Caki2 (cell line): ENCODE results near the gene WAC. TPM values are rescaled to one million over a fixed set of nuclear protein-coding genes. Genes with fewer than 3 reads are reported as not detected.
A peak's percentile ranks its signal among the peaks of the same experiment; 100 is the strongest.
"Not testable (repeated sequence)": the region's sequence is repeated elsewhere in the genome, so short reads cannot be mapped to it uniquely, and the experiment has no call there.

ENCODE experiments used
- DNase-seq: peaks from one replicate; pipeline ENCODE4 v3.0.0-alpha.2; 2015; ENCODE audit warnings: low read depth
- in situ Hi-C: cut with HindIII; loops from 2 replicates; pipeline ENCODE4 v1.10.0; 2016; ENCODE audit warnings: low sequenced_read_pairs, low pct_unique_long_range_greater_than_20kb, mixed read lengths
- total RNA-seq: library from RNA; depleted of rRNA; stranded (reverse); fragments of >200 nt; shearing (Covaris generic); gene quantifications from 2 replicates; pipeline ENCODE4 v1.2.3, GENCODE V29; 2014; ENCODE audit warnings: low replicate concordance

Gene WAC
- total RNA-seq, 1 experiment from 2014 or later = 39.5 TPM

DNA sequence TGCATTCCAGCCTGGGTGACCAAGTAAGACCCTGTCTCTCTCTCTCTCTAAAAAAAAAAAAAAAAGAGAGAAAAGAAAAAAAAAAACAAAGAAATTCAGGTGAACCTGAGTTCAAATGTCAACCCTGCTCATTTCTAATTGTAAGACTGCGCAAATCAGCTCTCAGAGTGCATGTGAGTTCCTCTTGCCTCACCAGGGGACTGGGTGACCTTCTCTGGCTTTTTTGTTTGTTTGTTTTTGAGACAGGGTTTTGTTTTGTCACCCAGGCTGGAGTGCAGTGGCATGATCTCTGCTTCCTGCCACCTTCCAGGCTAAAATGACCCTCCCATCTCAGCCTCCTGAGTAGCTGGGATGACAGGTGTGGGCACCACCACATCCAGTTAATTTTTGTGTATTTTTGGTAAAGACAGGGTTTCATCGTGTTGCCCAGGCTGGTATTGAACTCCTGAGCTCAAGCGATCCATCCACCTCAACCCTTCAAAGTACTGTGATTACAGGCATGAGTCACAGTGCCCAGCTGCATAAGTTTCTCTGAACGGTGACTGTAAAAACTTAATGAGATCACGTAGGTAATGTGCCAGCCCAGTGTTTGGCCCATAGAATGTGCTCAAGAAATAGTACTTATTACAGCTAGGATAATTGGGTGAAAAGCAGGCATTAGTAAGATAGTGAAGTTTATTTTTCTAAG is 99.1 kb downstream of the WAC start:
- DNase-seq = peak; percentile 75

DNA sequence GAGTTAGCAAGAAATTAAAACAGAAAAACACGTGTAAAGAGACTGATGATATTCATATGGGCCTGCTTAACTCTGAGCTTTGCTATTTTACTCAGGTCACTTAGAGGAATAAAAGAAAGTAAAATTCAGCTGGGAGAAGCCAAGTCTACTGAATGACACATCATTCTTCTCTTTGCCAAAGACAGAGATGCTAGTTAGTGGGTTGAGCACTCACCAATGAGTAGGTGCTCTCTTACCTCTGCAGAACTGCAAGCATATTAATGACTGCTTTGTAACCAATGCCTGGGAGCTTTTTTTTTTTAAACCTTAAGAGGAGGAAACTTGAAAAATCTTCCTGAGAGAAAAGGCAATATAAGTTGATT is 99.6 kb downstream of the WAC start:
- in situ Hi-C loops = no loop called here
- no peak for DNase-seq

More for the DNA sequence above, 99.1 kb downstream of the WAC start:
- in situ Hi-C loops = no loop called here

DNA sequence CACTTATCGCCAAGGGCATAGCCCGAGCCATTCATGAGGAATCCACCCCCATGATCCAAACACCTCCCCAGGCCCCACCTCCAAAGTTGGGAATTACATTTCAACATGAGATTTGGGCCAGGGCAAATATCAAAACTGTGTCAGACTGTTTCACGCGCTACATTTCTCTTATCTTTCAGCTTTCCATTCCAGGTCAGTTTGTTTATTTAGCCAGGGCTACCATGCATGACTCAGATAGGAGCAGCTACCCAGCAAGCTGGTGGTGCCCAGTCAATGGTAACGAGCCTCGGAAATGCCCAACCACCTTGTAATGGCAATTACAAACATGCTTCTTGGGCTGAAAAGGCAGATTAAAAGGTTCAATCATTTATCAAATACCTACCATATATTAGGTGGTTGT is 100.8 kb downstream of the WAC start:
- DNase-seq = peak; percentile 94
- in situ Hi-C loops = no loop called here

DNA sequence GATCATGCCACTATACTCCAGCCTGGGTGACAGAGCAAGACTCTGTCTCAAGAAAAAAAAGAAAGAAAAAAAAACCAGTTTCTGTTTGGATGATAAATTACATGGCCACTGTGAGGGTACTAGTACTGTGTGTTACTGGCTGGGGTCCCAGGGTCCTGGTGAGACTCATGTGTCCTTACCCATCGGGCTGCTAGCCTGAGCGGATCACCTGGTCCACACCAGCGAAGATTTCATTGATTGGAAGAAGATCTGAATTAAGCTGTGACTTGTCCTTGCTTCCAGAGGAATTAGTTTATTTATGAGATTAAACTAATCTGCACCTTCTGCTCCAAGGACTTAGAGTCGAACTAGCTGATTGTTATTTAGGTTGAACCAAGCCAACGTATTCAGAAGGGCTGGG is 104.4 kb downstream of the WAC start:
- in situ Hi-C loops = no loop called here
- DNase-seq = no peak

DNA sequence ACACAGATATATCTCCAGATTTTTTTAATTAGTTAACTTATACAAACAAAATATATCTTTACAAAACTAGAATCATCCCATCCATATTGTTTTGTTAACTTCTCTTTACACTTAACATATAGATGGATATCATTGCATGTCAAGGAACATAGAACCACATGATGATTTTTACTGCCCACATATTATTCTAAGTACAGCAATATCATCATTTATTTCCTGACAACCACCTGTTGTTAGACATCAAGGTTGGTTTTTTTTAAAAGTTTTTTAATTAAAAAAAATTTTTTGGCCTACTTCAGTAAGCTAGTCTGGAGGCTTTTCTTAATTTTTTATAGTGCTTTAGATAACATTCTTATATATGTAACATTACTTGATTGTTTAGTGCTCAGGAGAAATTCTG is 105.5 kb downstream of the WAC start:
- DNase-seq = no peak
- in situ Hi-C loops = no loop called here

DNA sequence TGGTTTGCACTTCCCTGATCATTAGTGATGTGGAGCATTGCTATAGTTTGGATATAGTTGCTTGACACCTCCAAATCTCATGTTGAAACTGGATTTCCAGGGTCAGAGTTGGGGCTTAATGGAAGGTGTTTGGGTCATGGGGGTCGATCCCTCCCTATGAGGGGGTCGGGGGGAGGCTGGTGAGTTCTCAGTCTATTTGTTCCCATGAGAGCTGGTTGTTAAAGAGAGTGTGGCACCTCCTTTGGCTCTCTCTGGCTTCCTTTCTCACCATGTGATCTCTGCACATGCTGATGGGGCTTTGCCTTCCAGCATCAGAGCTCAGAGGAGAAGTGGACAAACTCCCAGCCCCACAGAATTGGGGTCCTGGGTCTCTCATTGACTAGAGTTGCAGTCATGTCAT is 107.6 kb downstream of the WAC start:
- in situ Hi-C loops = no loop called here
- no peak for DNase-seq

DNA sequence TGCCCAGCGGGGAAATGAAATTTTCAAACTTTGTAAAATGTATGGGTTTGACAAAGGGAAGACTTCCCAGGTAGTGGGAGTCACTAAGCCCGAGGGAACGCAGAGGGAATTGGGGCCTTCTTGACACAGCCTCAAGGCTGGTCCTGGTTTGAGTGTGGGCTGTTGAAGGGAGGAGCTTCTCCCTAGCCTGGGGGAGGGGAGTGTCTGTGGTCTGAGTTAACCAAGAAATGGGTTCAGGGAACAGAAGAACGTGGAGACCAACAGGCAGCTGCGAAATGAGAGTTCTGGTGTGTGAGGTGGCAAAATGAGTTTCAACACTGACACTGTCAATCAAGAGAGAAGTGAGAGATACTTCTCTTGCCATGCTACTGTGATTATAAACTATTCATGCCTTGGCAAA is 111.7 kb downstream of the WAC start:
- in situ Hi-C loops = no loop called here
- no peak for DNase-seq

DNA sequence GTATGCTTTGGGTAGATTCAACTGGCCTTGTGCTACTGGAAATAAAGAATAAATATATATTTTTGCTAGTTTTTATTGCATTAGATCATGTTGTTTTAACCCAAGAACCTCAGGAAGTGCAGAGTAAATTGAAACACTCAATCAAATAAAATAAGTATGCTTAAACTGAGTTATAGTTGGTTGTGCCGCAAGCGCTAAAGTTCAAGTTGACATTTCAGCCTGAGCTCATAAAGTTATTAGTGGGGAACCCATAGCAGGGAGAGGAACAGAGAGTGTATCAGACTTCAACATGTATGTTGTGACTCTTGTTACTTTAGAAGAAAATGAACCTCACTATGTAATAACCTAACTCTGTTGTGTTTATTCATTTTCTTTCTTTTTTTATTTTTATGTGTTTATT is 119.2 kb downstream of the WAC start:
- DNase-seq = no peak
- in situ Hi-C loops = no loop called here

DNA sequence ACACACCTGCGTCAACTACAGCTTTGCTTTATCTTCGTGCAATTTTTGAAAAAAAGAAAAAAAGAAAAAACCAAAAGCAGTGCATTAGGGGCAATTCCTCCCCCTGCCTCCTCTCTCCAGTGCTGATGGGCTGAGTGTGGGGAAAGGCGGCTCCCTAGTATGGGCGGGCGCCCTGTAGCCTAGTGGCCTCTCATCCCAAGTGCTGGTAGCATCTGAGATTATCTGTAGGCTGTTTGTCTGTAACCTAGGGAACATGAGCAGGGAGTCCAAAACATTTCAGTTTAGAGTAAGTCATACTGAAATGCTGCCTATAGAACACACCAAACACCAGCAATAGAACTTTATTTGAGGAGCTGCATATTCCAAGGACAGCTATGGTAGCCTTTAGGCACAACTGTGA is 119.8 kb downstream of the WAC start:
- no peak for DNase-seq
- in situ Hi-C loops = no loop called here

DNA sequence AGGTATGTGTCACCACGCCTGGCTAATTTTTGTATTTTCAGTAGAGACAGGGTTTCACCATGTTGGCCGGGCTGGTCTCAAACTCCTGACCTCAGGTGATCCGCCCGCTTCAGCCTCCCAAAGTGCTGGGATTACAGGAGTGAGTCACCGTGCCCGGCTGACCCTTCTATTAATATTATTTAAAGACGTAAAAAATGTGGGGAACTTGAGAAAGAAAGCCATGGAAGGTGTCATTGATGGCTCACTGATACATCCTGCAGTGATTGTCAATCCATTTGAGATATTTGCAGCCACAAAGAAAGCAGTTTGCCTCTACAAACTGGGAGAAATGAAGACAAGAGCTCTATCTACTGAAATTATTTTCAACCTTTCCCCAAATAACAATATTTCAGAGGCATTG is 125.9 kb downstream of the WAC start:
- in situ Hi-C loops, DNase-seq: not testable (repeated sequence)

DNA sequence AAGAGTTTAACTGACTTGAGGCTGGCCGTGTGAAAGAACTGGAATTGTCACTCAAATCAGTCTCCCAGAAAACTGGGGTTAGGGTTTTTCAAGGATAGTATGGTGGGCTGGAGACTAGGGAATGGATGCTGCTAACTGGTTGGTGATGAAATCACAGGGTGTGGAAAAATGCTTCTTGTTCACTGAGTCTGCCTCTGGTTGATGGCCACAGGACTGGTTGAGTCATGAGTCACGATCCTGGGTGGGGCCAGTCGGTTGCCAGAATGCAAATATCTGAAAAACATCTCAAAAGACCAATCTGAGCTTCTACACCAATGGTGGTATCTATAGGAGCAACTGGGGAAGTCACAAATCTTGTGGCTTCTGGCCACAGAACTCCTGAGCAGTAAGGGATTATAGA is 128.1 kb downstream of the WAC start:
- DNase-seq = peak; percentile 42
- in situ Hi-C loops = no loop called here

DNA sequence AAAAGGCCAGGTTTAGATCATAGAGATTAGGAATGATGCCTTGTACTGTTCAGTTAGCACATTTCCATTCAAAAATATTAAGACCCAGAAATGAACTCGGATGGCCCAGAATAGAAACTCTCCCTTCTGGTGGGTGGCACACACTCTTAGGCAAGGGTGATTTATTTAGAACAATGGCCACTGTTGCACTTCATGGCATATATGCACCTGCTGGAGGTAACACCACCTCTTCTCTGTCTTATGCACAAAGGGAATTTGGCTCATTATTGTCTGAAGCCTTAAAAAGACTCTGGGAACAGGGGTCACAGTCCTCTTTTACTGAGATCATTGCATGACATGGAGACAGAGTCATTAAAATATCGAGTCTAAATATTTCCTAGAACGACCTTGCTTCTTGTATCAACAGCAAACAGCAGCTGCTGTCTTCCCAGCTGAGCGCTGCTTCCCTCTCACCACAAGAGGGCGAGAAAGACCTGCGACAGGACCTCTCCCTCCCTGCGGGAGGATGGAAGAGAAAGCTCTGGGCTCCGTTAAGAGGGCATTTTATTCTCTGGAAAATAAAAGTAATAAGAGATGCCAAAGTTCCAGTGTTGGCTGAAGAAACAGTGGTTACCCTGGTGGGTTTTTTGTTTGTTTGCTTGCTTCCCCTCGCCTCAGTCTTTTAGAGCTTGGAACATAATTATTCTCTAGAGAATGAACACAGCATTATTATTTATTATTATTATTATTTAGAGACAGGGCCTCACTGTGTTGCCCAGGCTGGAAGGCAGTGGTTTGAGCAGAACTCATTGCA is 130.9 kb downstream of the WAC start:
- peak; percentile 80 for DNase-seq
- in situ Hi-C loops = no loop called here

DNA sequence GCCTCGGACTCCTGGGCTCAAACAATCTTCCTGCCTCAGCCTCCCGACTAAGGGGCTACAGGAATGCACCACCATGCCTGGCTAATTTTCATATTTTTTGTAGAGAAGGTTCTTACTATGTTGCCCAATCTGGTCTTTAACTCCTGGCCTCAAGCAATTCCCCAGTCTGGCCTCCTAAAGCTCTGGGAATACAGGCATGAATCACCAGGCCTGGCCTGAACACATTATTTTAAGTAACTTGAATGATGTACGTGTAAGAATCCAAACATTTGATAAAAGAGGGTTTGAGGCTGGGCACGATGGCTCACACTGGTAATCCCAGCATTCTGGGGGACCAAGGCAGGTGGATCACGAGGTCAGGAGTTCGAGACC is 131.4 kb downstream of the WAC start:
- in situ Hi-C loops = no loop called here

DNA sequence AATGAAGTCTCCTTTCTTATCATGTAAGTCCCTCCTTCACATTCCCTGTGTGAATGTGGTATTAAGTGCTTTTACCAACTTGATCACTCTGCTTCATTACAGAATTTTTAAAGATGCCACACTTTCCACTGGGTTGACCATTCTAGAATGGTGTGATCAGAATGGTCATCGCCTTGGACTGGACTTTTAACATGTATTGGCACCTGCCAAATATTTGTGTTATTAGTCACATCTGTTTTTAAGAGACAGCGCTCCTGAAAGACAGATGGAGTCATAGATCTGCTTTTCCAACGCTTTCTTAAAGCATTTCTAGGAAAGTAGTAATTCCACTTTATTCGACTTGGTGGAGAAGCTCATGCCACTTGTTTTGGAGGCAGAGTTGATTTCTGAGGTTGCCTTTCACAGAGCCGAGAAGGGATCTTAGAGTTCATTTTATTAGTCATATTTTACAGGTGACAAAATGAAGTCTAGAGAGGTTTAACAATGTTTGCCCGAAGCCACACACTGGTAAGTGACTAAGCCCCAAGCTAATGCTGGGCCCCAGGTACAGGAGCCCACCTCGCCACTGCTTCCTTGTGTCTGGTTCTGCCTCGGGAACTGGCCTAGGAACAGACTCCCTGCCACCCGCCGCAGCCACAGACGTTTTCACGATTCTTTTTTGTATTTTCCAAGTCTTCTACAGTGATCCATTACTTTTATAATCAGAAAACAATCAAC is 134.0 kb downstream of the WAC start:
- in situ Hi-C loops = no loop called here
- no peak for DNase-seq

More for the DNA sequence above, 131.4 kb downstream of the WAC start:
- no peak for DNase-seq

DNA sequence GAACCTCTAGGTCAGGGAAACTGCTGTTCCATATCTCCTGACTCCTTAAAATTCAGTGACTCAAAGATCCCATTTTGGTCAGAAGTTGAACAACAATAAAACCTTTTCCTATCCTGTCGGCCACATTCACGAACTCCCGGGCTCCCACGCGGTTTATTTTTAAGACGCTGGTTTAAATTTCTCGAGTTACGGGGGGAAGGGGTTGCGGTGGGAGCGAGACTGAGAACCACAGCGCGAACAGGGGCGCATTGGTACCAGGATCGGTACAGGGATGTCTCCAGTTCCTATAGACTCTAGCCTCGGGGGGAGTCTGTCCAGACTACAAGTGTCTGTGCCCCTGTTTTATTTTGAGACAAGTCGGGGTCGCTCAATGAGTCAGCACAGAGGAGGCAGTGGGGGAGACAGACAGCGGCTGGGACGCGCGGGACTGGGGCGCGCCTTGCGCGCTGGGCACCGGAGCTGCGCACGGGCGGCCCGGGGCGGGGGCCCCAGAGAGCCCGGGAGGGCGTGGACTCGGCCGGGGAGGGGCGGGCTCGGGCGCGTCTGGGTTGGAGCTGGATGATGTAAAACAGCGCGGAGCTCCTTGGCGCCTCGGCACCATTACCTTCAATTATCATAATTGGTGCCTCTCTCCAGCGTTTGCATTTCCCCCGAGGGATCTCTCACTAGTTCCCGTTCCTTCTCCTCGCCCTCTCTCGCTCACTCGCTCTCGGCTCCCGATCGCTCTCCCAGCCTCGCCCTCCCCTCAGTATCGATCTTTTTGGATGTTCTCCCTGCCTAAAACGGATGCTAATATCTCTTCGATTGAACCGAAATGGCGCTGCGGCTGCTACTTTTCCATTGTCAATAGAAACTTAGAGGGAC is 135.7 kb downstream of the WAC start:
- peak; percentile 46 for DNase-seq
- in situ Hi-C loops = no loop called here

DNA sequence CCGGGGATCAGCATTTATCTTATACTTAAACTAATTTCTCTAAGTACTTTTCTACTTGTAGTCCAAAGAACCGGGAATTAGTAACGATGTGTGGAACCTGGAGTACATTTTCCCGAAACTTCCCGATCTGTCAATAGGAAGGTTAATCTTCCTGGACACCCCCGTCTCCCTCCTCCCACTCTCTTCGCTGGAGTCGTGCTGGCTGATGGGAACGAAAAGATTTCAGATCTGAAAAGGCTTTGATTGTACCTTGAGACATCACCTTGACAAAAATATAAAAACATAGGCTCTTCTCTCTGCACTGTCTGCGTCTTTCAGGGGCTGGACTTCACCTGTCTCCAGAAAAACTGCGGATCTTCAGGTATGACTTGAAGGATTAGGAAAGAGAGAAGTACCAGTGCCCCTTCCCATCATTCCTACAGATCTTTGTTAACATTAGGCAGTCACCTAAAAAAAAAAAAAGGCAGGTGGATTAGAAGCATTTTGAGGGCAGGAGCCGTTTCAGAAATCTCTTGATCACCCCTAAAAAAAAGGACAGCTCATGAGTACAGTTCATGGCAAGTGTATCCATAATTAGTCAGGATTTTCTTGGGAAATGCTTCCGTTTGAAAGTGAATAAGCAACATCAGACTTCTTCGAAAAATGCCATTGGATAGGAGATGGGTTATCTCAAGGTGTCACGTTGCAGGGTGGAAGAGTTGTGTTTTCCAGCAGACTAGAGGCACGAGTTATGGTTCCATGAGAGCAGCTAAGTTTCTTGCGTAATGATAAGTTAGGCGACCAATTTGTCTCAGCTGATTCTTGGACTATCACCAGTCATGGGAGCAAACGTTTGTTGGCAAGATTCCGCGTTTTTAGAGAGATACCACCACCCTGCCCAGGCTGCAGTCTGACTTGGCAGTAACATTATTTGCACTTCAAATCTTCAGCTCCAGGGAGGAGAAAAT is 136.6 kb downstream of the WAC start:
- DNase-seq = no peak
- in situ Hi-C loops = no loop called here
